GM21515 (cell line): Measurements from ENCODE around the gene CHD6.

Source experiments
- ATAC-seq: cut with Tn5 transposase; IDR thresholded peaks from one replicate; pipeline ENCODE4 v1.9.1; 2021; ENCODE audit not compliant: unreplicated experiment

Gene CHD6

DNA sequence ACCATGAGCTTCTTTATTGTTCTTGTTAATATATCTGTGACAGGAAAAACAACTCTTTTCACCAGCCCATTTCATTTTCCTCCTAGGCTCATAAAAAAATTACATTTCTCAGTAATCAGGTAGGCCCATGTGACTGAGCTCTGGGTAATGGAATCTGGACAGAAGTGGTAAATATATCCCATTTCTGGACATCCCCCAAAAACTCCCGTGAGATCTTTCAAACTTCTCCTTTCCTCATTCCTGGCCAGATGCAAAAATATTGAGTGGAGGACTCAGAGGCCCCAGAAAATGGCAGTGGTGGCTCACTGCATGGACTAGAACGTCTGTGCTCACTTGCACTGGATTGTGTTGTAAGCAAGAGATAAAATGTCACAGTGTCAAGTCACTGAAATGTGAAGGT, 3.8 kb upstream of the CHD6 start:
- ATAC-seq: no peak

- ATAC-seq: no peak
Observed at GRCh38 chr20:41621421-41621820, 3.2 kb upstream of the CHD6 start.

GRCh38 chr20:41619360-41620100, 1.4 kb upstream of the CHD6 start:
- no peak for ATAC-seq

GRCh38 chr20:41618807-41619311, 682 bp upstream of the CHD6 start:
- ATAC-seq: no peak

DNA sequence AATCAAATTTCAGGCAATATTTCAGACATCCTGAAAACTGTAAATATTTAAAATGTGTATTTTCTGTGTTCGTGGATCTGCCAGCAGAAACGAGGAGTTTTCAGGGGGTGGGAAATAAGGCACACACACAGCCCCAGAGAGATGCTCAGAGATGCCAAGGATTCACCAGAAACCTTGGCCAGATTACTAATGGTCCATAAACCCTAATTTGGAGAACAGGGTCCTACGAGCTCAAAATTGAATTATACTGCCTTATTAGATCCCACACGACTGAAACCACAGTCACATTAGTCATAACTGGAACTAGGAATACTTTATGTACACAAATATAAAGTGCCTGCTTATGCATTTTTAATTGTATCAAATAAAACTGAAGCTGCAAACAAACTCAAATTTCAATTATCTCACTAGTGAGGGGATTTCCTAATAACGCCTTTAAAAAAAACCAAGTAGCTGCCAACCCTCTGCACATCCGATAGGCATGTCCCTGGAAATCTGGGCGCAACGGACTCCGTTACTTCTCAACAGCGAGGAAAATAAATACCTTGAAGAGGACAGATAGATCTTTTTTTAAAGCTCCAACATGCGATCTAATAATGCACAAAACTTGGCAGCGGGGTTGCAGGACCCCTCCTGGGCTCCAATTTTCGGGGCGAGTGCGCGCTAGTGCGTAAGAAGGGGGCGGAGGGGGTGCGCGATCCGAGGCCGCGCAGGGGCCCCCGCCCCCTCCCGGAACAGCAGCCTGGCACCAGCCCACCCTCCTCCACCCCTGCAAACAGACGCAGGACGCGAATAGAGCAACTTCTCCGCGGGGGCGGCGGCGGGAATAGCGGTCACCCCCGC, 897 bp downstream of the CHD6 start:
- peak; percentile 10 for ATAC-seq

GRCh38 chr20:41616228-41616627, 1.9 kb downstream of the CHD6 start:
- ATAC-seq: no peak

GRCh38 chr20:41615676-41616075, 2.5 kb downstream of the CHD6 start:
- ATAC-seq: no peak

DNA sequence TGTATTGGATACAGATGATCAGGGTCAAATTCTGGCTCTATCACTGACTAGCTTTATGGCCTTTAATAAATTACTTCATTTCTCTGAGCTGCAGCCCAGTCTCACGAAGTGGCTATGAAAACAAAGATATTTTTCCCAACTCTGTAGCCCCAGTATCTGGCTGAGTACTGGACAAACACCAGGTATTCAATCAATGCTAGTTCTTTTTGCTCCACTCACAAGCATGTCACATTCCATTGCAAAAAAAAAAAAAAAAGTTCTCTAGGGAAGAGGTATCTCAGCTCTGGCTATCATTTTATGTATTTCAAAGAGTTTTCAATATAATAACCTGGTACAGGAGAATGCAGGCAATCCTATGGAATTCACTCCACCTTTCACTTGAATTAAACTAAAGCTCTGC, 3.1 kb downstream of the CHD6 start:
- no peak for ATAC-seq

- no peak for ATAC-seq
Observed at GRCh38 chr20:41613321-41613720, 4.9 kb downstream of the CHD6 start.

DNA sequence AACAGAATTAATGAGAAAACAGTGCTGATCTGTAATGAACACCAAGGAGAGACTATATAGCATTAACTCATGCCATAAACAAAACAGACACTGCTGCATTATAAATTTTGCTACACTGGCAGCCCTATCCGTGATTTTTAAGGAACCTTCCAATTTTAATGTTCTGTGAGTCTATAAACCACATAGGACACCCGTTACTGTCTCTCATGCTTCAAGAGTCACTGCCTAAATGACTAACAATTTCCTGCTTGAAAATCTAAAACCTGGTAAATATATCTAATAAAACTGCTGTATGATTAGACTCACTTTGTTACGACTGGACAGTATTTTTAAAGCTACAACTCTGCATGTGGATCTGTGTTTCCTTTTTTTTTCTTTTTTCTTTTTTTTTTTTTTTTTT, 8.7 kb downstream of the CHD6 start:
- no peak for ATAC-seq

GRCh38 chr20:41608606-41609005, 9.6 kb downstream of the CHD6 start:
- ATAC-seq: no peak

GRCh38 chr20:41607791-41608190, 10.4 kb downstream of the CHD6 start:
- no peak for ATAC-seq

DNA sequence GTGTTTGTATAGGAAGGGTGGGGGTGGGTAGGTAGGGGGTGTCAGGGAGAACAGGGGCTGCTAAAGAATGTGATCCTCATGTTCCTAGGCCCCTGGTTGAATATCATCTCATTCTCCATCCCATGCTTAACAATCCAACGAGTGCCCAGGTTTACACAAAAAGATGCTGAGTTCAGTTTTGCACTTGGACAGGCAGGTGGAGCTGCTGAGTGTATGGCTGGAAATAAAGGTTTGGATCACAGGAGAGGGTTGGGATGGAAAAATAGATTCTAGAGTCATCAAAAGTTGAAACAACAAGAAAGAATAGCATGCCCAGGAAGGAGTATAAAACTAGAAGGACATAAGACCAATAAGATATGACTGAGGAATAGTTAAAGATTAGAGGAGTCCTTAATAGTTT, 14.2 kb downstream of the CHD6 start:
- ATAC-seq: no peak

GRCh38 chr20:41601742-41602141, 16.4 kb downstream of the CHD6 start:
- ATAC-seq: no peak

DNA sequence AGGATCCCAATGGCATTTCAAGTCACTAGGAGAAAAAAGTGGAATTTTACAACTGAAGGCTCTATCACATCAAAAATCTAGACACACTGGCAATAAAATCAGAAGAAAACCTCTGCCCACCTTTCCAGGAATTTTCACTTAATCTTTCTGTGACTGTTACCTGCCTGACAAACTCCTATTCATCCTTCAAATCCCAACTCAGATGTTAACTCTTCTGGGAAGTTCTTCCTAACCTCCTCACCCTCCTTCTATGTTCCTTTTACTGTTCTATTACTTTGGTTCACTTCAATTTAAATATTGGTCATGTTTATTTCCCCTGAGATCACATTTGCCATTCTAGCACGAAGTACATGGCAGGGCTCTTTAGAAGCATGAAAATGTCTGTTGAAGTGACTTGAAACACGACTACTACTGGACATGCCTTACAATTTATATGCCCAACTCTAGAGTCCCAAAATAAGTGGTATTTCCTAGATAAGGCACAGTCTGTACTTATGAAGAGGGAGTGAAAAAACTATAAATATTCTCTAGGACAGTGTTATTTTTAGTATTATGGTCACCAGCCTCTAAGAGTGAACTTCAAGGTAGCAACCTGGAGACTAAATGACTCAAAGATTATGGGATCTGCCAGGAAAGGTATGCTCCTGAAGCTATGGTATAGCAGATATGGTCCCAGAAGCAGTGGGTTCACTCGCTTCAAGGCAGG, 17.1 kb downstream of the CHD6 start:
- no peak for ATAC-seq

- ATAC-seq: no peak
Observed at GRCh38 chr20:41599699-41600104, 18.5 kb downstream of the CHD6 start.

DNA sequence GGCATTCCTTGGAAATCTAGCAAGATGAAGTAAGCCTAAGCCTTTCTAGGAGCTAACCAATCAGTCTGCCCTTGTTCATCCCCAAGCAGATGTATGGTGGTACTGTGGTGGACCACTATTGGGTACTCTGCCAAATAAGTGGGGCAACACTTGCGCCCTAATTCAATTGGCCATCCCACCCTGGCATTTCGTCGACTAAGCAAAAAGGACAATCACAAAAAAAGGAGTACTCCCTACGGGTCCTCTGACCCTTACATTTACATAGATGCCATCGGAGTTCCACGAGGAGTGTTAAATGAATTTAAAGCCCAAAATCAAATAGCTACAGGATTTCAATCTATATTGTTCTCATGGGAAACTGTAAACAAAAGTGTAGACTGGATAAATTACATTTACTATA, 19.5 kb downstream of the CHD6 start:
- no peak for ATAC-seq

GRCh38 chr20:41594514-41595322, 23.5 kb downstream of the CHD6 start:
- ATAC-seq: no peak

- ATAC-seq: no peak
Observed at GRCh38 chr20:41592516-41593216, 25.5 kb downstream of the CHD6 start.

- ATAC-seq: no peak
Observed at GRCh38 chr20:41587956-41588355, 30.2 kb downstream of the CHD6 start.
